ENCODE data around the gene PDE7B.

Gene PDE7B

GRCh38 chr6:136236466-136237293 is 385.2 kb downstream of the PDE7B start:
- DNase-seq (ENCODE audit: low spot score): no peak

- no peak for DNase-seq (ENCODE audit: low spot score)
These were observed 392.6 kb downstream of the PDE7B start for GRCh38 chr6:136244061-136244616.

Data from germinal center (tissue), 1 donor.